GM23248 (cell line): ENCODE measurements around the gene PARP8. TPM values are rescaled to one million over a fixed set of nuclear protein-coding genes. Genes with fewer than 3 reads are reported as not detected.

ENCODE experiments used
- DNase-seq: peaks from one replicate; pipeline ENCODE4 v3.0.0-alpha.2; 2015
- H2AFZ ChIP-seq: fragments of 200-600 bp; sonication (generic); 2 replicates; pipeline ENCODE4 v1.6.1; 2016; ENCODE audit warnings: antibody characterized with exemption
- H3F3A ChIP-seq: fragments of 200-600 bp; sonication (generic); 2 replicates; pipeline ENCODE4 v1.6.1; 2016; ENCODE audit warnings: mild to moderate bottlenecking, antibody characterized with exemption, mixed run types; ENCODE audit not compliant: insufficient read depth
- H3K27ac ChIP-seq: fragments of 200-600 bp; sonication (generic); 2 replicates; pipeline ENCODE4 v1.5.1; 2016; ENCODE audit warnings: mild to moderate bottlenecking
- H3K27me3 ChIP-seq: fragments of 200-600 bp; sonication (generic); replicated peaks from 2 replicates; pipeline ENCODE4 v1.6.1; 2016; ENCODE audit warnings: mild to moderate bottlenecking; ENCODE audit not compliant: insufficient read depth
- H3K36me3 ChIP-seq: fragments of 200-600 bp; sonication (generic); 2 replicates; pipeline ENCODE4 v1.6.1; 2016; ENCODE audit warnings: low read depth, mild to moderate bottlenecking
- H3K4me1 ChIP-seq: fragments of 200-600 bp; sonication (generic); 2 replicates; pipeline ENCODE4 v1.6.1; 2016; ENCODE audit warnings: mild to moderate bottlenecking; ENCODE audit not compliant: insufficient read depth
- H3K4me2 ChIP-seq: fragments of 200-600 bp; sonication (generic); one replicate; pipeline ENCODE4 v1.6.1; 2016; ENCODE audit warnings: mild to moderate bottlenecking; ENCODE audit not compliant: unreplicated experiment
- H3K4me3 ChIP-seq: fragments of 200-600 bp; sonication (generic); 2 replicates; pipeline ENCODE4 v1.5.1; 2016; ENCODE audit warnings: mild to moderate bottlenecking
- H3K79me2 ChIP-seq: fragments of 200-600 bp; sonication (generic); 2 replicates; pipeline ENCODE4 v1.6.1; 2016; ENCODE audit warnings: mild to moderate bottlenecking; ENCODE audit not compliant: insufficient read depth
- H3K9ac ChIP-seq: fragments of 200-600 bp; sonication (generic); 2 replicates; pipeline ENCODE4 v1.6.1; 2016; ENCODE audit warnings: mild to moderate bottlenecking
- H3K9me2 ChIP-seq: fragments of 200-600 bp; sonication (generic); 2 replicates; pipeline ENCODE4 v1.6.1; 2016; ENCODE audit warnings: mixed run types, mild to moderate bottlenecking, moderate library complexity; ENCODE audit not compliant: insufficient read depth
- H3K9me3 ChIP-seq: fragments of 200-600 bp; sonication (generic); one replicate; pipeline ENCODE4 v1.6.1; 2017; ENCODE audit warnings: low read depth
- H4K20me1 ChIP-seq: fragments of 200-600 bp; sonication (generic); 2 replicates; pipeline ENCODE4 v1.6.0; 2016; ENCODE audit not compliant: insufficient read depth
- EZH2 ChIP-seq: fragments of 200-600 bp; sonication (generic); IDR thresholded peaks from 2 replicates; pipeline ENCODE4 v1.6.1; 2018; ENCODE audit warnings: antibody characterized with exemption, mild to moderate bottlenecking; ENCODE audit not compliant: insufficient read depth, poor library complexity, severe bottlenecking
- EZH2phosphoT487 ChIP-seq: fragments of 200-600 bp; sonication (generic); IDR thresholded peaks from 2 replicates; pipeline ENCODE4 v1.6.1; 2018; ENCODE audit warnings: antibody characterized with exemption, moderate library complexity, mild to moderate bottlenecking, low read depth; ENCODE audit not compliant: insufficient read depth
- WGBS, 2 experiments: methylation state at CpG; one replicate each; pipeline ENCODE4 v1.1.6; 2015 to 2017; ENCODE audit warnings: low lambda C conversion rate in 2 of 2, low coverage in 1 of 2; ENCODE audit errors: missing lambda C conversion rate in 2 of 2; 5-methylcytosine and 5-hydroxymethylcytosine counted together
- in situ Hi-C: fragments of 300-500 bp; cut with MboI; formaldehyde crosslinking; loops from 2 replicates; pipeline ENCODE4 v1.15.0; 2020
- polyA plus RNA-seq: library from polyadenylated mRNA; unstranded; fragments of >200 nt; fragmentation: Nextera tagmentation; extraction: Ambion mirVana; gene quantifications from 2 replicates; pipeline ENCODE4 v1.2.1, GENCODE V29; 2016
- total RNA-seq: library from RNA; depleted of rRNA; stranded (reverse); fragments of >200 nt; shearing (Covaris generic); gene quantifications from 2 replicates; pipeline ENCODE4 v1.2.3, GENCODE V29; 2014

PARP8 gene
- total and polyA plus RNA-seq, 2 experiments from 2014 or later, result 1.1 to 2.5 TPM

- no peak overlapping the region for H3K4me3 ChIP-seq
- H4K20me1 ChIP-seq, result no peaks in the 10 kb centered on the region
- TF ChIP-seq EZH2, result no peak
- no peak for TF ChIP-seq EZH2phosphoT487
- no peaks in the 10 kb centered on the region for H3F3A ChIP-seq
- 0 out of 2 replicates have a peak, but pooled peaks cover 3% of the 10 kb centered on the region for H3K36me3 ChIP-seq
- H3K9me2 ChIP-seq, result no peaks in the 10 kb centered on the region
- no peaks in the 10 kb centered on the region for H3K4me1 ChIP-seq
- H3K27me3 ChIP-seq, result no peaks in the 10 kb centered on the region
- no peaks in the 10 kb centered on the region for H3K9me3 ChIP-seq
- no peak overlapping the region for H3K4me2 ChIP-seq
- H3K27ac ChIP-seq, result no peak overlapping the region
- WGBS, 2 experiments, result 82 to 87% methylated on average over 3 of the region's 3 CpGs
- in situ Hi-C loops, result no loop called here
- no peak overlapping the region for H2AFZ ChIP-seq
- H3K79me2 ChIP-seq, result no peaks in the 10 kb centered on the region
- H3K9ac ChIP-seq, result no peak overlapping the region
- DNase-seq, result no peak
Measured at GRCh38 chr5:50813691-50814090, 147.3 kb downstream of the PARP8 start.

GRCh38 chr5:50814556-50814955, 148.1 kb downstream of the PARP8 start:
- H2AFZ ChIP-seq, result no peak overlapping the region
- H3K4me3 ChIP-seq, result no peak overlapping the region
- 0 out of 2 replicates have a peak, but pooled peaks cover 3% of the 10 kb centered on the region for H3K36me3 ChIP-seq
- H3K4me2 ChIP-seq, result no peak overlapping the region
- H3K9ac ChIP-seq, result no peak overlapping the region
- WGBS, 2 experiments, result 85 to 91% methylated on average over 6 of the region's 6 CpGs
- no peak for TF ChIP-seq EZH2phosphoT487
- TF ChIP-seq EZH2, result no peak
- no peaks in the 10 kb centered on the region for H3F3A ChIP-seq
- H3K27me3 ChIP-seq, result no peaks in the 10 kb centered on the region
- DNase-seq, result no peak
- H3K4me1 ChIP-seq, result no peaks in the 10 kb centered on the region
- H3K9me2 ChIP-seq, result no peaks in the 10 kb centered on the region
- no peaks in the 10 kb centered on the region for H3K79me2 ChIP-seq
- no peak overlapping the region for H3K27ac ChIP-seq
- in situ Hi-C loops, result no loop called here
- H3K9me3 ChIP-seq, result no peaks in the 10 kb centered on the region
- no peaks in the 10 kb centered on the region for H4K20me1 ChIP-seq

GRCh38 chr5:50822046-50822445, 155.6 kb downstream of the PARP8 start:
- DNase-seq, result no peak
- Histone ChIP-seq H3K27ac (no peak overlapping the region), H3F3A (no peaks in the 10 kb centered on the region), H3K79me2 (no peaks in the 10 kb centered on the region), H2AFZ (no peak overlapping the region), H3K4me3 (no peak overlapping the region), H3K36me3 (0 out of 2 replicates have a peak, but pooled peaks cover 1% of the 10 kb centered on the region), H3K9me3 (no peaks in the 10 kb centered on the region), H3K9me2 (no peaks in the 10 kb centered on the region; the same call in 1 of the 2 replicates), H3K9ac (no peak overlapping the region), H3K4me2 (no peak overlapping the region), H4K20me1 (no peaks in the 10 kb centered on the region), H3K4me1 (no peaks in the 10 kb centered on the region), H3K27me3 (no peaks in the 10 kb centered on the region)
- TF ChIP-seq EZH2phosphoT487, result no peak
- no peak for TF ChIP-seq EZH2
- WGBS, 2 experiments, result 70 to 73% methylated on average over 2 of the region's 2 CpGs
- in situ Hi-C loops, result no loop called here

DNA sequence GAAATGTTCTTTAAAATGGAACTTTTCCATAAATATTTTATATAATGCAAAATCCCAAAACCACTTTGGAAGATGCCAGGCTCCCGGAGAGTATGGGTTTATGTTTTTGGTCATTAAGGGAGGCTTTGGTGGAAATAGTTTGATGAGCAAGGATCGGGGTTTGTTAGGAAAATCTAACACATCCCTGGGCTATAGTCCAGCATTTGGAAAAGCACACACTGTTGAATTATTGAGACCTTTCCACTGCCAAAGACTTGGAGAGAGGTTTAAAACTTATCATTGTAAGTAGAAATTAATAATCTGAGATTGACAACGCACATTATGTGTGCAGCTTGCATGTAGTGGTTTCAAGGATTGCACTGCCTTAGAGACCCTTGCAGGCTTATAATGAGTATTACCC, 156.3 kb downstream of the PARP8 start:
- 70 to 73% methylated on average over 3 of the region's 3 CpGs for WGBS, 2 experiments
- no peaks in the 10 kb centered on the region for H3K4me1 ChIP-seq
- H3K27me3 ChIP-seq, result no peaks in the 10 kb centered on the region
- H3K9me2 ChIP-seq, result no peaks in the 10 kb centered on the region; the same call in 1 of the 2 replicates
- no peaks in the 10 kb centered on the region for H4K20me1 ChIP-seq
- H3K4me3 ChIP-seq, result no peak overlapping the region
- no peaks in the 10 kb centered on the region for H3F3A ChIP-seq
- DNase-seq, result no peak
- no peak overlapping the region for H3K9ac ChIP-seq
- no peaks in the 10 kb centered on the region for H3K9me3 ChIP-seq
- TF ChIP-seq EZH2phosphoT487 (no peak), EZH2 (no peak)
- no peak overlapping the region for H3K4me2 ChIP-seq
- in situ Hi-C loops, result no loop called here
- H3K79me2 ChIP-seq, result no peaks in the 10 kb centered on the region
- 0 out of 2 replicates have a peak, but pooled peaks cover 3% of the 10 kb centered on the region for H3K36me3 ChIP-seq
- H2AFZ ChIP-seq, result no peak overlapping the region
- no peak overlapping the region for H3K27ac ChIP-seq

DNA sequence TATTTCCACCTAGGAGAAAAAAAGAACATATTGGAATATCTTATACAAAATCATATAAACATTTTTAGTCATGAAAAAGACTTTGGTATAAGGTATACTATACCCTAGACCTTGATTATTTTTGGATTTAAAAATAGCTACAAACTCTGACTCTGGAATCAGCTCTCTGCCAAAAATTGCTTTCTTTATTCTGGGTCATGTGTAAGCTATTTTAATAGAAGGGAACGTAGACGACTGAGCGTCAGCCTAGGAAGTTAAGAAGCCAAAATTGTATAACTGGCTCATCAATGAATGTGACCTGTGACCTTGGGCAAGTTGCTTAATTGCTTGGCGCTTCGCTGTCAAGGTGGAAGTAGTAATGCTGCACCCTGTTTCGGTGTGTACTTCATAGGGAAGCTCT, 157.1 kb downstream of the PARP8 start:
- Histone ChIP-seq H3K27me3 (no peaks in the 10 kb centered on the region), H3K4me1 (no peaks in the 10 kb centered on the region), H3K9ac (no peak overlapping the region), H3K9me3 (no peaks in the 10 kb centered on the region), H3K9me2 (no peaks in the 10 kb centered on the region; the same call in 1 of the 2 replicates), H3F3A (no peaks in the 10 kb centered on the region), H3K27ac (no peak overlapping the region), H4K20me1 (no peaks in the 10 kb centered on the region), H3K4me3 (no peak overlapping the region), H3K4me2 (no peak overlapping the region), H3K36me3 (0 out of 2 replicates have a peak, but pooled peaks cover 3% of the 10 kb centered on the region), H3K79me2 (no peaks in the 10 kb centered on the region), H2AFZ (no peak overlapping the region)
- WGBS, 2 experiments, result 79 to 86% methylated on average over 6 of the region's 6 CpGs
- in situ Hi-C loops, result no loop called here
- no peak for DNase-seq
- TF ChIP-seq EZH2phosphoT487 (no peak), EZH2 (no peak)
